NOMO-1 treated with DMSO at 0.1 percent for 48 hours (cell line): ENCODE results near the gene IL1A.
A peak's percentile ranks its signal among the peaks of the same experiment; 100 is the strongest.

Experiments
- DNase-seq: peaks from one replicate; lab custom pipeline; 2025; ENCODE audit not compliant: unreplicated experiment; lab: John Stamatoyannopoulos, UW

IL1A gene

DNA sequence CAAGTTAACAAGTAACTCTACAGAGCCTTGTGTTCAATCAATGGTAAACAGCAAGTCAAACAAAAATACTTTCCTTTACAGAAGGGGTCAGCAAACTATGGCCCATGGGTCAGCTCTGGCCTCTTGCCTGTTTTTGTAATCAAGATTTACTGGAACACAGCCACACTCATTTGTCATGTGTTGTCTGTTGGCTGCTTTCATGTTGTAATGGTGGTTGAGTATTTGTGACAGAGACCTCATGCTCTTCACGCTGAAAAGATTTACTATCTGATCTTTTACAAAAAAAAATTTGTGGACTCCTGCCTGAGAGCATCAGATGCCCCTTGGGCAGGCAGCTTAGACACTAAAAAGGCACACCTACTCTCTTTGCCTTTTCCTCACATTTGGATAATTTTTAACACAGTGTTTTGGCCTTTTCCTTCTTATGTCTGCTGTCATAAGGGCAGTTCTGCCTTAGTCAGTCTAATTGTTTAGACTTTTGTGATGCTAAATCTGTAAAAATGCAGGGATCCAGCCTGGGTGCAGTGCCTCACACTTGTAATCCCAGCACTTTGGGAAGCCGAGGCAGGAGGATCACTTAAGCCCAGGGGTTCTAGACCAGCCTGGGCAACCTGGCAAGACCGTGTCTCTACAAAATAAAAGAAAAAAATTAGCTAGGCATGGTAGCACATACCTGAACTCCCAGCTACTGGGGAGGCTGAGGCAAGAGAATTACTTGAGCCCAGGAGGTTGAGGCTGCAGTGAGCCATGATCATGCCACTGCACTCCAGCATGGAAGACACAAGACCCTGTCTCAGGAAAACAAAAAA, 34.0 kb upstream of the IL1A start:
- no peak for DNase-seq

DNA sequence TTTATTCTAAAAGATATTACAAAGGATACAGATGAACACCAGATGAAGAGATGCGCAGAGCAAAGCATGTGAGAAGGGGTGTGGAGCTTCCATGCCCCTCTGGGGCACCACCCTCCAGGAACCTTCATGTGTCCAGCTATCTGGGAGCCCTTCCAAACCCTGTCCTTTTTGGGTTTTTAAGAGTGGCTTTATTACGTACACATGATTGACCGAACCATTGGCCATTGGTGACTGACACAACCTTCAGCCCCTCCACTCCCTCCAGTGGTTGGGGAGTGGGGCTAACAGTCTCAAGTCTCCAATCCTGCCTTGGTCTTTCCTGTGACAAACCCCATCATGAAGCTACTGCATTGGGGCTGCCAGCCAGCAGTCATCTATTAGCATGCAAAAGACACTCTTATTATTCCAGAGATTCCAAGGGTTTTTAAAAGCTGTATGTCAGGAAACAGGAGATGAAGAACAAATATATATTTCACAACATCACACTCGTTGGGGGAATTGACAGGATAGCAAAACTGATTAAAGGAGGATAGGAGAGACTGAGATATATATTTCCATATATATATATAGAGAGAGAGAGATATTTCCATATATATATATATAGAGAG, 32.9 kb upstream of the IL1A start:
- DNase-seq = no peak

DNA sequence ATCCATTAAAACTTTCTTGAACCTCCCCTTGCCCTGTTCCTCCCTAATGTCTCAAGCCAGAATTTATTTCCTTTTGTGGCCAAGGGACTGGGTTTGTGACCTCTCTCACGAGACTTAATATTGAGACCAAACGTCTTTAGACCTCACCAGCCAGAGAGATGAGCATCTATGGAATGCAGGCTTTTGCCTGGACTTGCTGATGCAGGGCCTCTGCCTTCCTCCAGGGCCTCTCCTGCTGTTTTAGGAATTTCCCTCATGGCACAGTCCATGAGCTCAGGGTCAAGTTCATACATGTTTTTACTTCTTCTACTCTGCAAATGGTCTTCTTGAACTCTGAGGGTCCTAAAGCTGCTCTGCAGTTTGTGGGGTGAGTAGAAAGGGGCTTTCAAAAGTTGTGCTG, 30.0 kb upstream of the IL1A start:
- DNase-seq = no peak

DNA sequence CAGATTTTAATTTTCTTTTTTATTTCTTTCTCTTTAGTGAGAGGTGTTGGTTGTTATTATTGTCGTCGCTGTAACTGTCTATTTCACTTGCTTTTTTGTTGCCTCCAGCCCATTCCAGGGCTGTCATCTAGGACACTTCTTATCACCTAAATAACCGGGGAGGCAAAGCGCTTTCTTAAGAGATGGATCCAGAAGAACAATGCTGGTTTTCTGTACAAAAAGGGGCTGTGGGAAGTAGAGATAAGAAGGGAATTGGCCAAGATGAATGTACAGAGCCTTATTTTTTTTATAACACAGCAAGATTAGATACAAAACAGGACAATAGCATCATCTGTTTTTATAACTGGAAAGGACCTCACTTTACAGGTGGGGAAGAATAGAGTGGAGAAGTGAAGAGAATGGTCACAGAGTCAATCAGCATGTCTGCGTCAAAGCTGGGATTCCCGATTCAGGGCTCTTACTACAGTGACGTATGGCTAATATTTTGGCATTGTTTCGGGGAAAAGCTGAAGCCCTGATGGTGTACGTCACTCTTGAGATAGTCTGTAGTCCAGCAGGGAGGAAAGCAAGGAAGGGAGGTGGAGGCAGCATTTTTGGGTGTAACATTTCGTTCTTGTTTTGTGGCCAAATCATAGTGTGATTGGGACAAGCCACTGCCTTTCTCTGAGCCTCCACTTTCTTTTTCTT, 29.1 kb upstream of the IL1A start:
- no peak for DNase-seq

DNA sequence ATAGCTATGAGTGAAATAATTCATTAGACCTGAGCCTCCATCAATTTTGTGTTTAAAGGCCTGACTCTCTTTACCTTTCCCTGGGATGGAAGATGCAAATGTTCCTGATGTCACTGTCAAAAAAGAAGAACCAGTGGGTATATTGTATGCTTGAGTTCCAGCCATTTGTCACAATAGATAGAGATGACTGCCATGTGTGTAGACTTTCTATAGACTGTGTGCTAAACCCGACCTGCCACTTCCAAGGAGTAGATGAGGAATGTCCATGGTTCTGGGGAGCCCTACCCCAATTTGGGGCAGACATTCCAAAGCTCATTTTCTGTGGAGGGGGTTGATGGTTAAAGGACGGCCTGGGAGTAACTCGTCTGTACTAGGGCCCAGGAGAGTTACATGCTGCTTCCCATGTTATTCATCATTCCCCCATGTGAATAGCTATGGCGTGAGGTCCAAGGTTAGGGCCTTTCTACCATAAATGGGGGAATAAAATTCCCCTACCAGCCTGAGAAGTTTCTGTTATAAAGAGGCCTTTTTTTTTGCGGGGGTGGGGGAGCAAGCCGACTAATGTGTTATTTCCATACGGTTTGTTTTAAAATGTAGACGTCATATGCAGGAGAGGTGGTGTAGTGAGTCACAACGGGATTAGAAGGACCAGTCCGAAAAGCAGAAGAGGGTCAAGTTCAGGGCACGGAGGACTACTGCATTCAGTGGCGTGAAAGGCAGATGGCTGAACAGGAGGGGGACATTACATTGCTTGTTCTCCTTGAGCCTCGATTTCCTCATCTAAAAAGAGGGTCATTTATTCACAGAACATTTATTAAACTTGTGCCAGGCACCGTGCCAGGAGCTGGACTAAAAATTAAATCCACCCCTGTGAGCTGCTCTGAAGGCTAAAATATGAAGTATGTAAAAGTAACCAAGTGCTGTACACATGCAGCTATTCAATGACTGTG, 28.3 kb upstream of the IL1A start:
- no peak for DNase-seq

DNA sequence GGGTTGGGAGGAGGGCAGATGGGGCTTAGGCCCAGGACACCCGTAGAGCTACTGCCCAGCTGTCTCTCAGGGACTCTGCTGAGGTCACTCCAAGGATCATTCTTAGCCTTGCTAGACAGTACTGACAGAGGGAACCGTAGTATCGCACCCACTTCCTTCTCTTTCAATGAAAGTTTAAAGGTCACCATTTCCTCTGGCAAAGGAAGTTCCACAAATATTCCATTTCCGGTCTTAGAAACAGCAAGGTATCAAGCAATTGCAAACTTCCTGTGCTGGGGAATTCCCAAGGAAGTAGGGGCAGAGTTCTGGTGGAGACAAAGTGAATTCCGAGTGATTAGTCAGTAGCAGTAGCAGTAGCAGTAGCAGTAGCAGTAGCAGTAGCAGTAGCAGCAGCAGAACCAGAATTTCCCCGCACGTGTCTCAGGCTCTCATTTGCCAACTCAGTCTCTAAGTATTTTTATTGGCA, 27.6 kb upstream of the IL1A start:
- DNase-seq = no peak

DNA sequence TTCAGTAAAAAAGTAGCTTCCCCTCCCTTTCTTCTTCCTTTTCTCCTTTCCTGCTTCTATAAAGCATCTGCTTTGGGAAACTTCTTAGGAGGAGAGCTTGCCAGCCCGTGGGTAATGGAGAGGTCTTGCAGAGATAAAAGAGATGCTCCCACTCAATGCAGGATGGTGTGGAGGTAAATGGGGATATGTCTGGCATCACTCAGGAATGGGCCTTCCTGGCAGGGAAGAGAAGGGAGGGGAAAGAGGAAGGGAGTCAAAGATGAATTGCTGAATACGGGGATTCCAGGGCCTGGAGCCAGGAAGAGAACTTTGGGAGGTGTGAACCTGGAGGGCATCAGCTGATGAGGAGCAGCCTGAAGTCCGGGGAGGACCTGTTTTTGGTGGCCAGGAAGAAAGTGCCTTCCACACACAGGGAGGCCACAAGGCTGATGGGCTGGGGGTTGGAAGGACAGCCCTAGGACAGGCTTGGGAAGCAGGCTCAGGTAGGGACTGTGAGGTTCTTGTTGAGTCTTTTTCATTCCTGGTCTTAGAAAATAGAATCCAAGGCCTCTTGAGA, 27.1 kb upstream of the IL1A start:
- no peak for DNase-seq

DNA sequence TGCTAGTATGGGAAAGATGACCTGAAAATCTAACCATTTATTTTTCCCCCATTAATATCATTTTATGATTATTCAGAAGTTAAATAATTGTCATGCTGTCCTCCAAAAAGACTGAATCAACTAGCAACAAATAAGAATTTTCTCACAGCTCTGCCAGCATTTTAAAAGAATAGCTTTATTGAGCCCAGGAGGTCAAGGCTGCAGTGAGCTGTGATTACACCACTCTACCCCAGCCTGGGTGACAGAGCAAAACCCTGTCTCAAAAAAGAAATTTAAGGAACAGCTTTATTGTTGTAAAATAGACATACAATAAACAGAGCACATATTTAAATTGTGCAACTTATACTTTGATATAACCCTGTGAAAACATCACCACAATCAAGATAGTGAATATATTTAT, 24.8 kb upstream of the IL1A start:
- no peak for DNase-seq

DNA sequence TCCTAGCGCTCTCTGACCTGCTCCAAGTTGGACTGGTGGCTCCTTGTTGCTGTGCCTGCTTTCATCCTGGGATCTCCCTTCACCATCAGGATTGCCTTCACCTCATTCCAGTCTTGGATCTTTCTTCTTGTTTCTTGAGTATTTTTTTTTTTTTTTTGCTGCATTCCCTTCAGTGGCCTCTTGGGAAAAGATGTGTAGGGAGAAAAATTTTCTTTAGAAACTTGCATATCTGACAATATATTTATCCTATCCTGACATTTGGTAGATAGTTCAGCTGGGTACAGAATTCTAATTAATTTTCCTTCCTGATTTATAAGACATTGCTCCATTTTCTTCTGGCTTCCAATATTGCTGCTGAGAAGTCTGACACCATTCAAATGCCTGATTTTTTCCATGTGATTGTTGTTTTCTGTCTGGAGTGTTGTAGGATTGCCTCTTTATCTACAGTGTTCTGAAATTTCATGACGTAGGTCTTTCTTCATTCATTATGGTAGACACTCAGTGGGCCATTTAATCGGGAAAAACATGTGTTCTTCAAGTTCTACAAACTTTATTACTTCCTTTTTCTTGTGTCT, 23.0 kb upstream of the IL1A start:
- DNase-seq = no peak

DNA sequence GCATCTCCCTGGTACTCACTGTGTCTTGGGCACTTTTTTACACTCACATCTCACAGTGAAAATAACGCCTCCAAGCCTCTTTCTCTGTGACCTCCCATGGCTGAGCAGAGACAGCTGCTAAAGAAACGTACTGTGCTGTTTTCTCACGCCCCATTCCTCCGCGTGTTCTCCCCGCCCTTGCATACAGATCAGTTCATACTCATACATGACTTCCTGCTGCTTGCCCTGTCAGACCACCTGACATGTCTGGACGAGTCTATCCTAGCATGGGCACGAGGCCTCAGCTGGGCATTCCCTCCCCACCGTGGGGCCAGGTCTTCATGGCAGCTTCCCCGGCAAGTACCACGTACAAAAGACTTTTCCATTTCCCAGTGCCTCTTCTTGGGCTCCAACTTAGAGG, 21.2 kb upstream of the IL1A start:
- DNase-seq = no peak

DNA sequence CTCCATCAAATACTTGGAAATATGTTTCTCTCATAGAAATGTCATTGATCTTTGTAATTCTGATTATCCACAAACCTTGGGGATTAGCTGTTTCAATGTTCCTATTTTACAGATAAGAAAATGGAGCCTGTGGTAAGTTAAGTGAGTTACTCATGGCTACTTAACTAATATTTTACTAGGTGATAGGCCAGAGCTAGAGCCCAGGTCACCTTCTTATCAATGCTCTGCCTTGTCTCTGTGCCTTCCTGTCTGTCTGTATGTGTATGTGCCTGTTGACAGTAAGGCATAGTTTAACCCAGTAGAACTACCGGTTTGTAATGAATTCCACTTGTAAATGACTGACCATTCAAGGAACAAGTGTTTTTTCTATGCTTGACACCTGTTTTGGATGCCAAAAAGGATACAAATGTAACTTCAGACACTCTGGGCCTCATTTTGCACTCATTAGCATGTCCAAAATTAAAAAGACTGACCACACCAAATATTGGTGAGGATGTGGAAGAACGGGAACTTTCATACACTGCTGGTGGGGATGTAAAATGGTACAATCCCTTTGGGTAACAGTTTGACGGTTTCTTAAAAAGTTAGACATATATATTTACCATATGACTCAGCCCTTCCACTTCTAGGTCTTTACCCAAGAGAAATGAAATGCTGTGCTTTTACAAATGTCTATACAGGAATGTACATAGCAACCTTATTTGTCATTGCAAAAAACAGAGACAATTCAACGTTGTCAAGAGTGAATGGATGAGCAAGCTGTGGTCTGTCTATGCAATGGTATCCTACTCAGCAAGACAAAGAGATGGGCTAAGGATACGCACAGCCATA, 19.6 kb upstream of the IL1A start:
- no peak for DNase-seq

DNA sequence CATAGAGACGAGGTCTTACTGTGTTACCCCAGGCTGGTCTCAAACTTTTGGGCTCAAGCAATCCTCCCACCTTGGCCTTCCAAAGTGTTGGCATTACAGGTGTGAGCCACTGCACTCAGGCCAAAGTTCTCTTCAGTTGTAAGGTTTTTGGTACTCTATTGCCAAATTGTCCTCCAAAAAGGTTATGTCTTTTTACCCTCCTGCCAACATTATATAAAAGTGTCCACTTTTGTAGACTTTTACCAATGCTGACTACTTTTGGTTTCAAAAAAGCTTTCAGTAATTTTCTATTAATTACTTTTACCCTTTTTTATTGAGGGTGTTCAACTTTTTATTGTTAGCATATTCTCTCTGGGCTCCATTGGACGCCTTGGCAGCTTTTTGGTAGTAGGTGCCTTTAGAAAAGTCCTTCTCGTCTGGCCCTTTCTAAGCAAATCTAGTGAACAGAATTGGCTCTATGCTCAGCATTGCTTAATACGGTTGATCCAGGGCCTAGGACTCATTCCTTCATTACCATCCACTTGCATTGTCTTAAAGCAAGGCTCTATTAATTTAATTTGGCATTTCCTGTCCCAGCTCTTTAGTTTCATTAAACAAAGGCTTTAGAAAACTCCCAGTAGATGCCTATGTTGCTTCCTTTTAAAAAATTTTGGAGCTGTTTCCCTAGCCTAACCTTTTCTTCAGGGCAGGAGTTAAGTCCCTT, 16.7 kb upstream of the IL1A start:
- no peak for DNase-seq

DNA sequence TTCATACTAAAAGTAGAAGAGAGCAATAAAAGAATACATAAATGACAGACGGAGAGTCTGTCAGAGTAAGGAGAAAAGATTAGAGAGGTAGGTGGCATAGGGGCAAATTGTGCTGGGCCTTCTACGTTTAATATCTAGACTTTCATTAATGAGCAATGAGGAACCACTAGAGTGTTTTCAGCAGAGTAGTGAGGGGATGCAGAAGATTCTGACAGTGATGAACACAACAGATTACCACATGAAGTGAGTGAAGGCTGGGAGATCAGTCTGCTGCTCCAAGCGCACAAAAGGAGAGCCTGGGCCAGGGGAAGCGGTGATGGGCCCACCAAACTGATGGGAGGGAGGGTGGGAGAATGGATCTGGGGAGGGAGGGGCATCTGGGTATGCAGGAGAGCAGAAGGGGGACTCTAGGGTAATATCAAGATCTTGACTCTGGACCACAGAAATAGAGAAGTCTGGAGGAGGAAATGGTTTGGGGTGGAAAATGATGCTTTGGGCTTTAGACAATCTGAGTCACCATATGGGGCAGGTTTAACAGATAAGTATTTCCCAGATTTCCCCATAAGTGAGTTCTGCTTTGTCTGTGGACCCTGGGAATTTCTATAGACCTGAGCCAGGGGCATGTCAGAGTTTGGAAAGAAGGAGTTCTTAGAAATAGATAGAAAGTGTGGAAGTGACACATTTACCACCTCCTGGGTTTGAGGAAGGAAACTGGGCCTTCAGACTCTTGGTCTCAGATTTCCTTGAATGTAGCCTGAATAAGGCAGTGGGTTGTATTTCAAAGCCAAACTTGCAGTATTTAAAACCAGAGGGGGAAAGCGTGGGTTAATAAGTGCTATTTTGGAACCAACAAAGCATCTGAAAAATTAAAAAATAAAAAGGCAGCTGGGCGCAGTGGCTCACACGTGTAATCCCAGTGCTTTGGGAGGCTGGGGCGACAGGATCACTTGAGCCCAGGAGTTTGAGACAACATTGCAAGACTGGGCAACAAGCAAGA, 15.0 kb upstream of the IL1A start:
- DNase-seq = peak; percentile 70

DNA sequence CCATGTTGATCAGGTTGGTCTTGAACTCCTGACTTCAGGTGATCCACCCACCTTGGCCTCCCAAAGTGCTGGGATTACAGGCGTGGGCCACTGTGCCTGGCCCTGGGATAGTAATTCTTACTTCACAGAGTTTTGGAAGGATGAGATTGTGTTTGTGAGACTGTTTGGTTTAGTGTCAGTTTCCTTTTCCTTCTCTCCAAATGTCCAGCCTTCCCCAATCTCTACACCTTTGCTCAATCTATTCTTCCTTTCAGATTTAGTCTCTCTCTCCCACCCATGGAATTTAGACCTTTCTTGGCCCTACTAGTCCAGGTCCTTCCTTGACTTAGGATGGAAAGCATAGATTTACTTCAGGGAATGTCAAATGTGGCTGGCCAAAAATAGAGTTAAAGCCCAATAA, 12.2 kb upstream of the IL1A start:
- no peak for DNase-seq

DNA sequence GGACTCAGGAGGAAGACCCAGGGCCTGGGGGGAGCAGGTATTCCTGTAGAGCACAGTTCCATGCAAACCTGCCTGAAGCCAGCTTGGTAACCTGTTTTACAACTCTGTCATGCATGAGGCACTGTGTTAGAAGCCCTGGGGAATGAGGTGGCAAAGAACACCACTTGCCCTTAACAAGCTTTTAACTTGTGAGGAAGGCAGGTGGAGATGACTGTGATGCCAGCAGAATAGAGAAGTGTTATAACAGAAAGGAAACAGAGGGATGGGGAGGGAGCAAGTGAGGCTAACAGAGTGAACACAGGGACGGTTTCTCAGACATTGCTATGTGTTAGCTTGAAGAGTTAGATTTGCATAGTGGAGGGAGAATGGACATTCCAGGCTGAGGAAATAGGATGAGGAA, 11.5 kb upstream of the IL1A start:
- peak; percentile 25 for DNase-seq

DNA sequence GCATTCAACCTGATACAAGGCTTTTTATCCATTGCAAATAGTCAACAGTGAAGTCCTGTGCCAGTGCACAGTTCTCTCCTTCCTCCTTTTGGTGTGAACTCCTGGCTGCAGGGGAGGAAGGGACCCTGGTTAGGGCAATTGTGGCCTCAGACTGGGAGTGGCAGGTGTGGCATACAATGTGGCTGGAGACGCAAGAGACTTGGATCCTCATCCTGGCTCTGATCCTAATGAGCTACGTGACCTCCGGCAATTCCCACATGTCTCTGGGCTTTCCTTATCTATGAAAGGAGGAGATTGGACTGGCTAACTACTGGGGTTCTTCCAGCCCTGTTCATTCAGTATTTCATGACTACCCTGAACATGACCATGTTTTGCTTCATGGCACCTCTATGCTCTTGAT, 10.5 kb upstream of the IL1A start:
- DNase-seq = no peak

DNA sequence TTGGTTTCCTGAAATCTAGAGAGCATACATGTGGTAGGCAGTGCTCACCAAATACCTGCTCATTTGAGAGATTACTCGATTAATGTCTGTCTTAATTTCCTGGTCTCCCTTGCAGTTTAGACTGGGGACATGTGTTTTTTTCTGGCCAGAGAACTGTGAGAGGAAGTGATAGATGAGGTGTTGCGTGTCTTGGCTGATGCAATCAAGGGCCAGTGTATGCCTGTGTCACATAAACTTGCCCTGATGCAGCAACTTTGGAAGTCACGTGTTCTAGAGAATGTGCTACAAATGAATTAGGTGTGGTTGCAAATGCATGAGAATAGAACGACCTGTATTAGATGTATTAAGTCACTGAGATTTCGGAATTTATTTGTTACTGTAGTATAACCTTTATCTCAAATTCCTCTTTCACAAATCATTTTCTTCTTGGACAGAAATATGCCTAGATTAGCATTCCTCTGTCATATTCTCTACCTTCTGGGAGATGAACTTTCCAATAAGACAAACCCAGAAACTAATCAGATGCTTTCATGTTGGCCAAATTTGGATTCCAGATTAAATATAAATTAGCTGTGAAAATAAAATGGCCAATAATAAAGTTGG, 9.9 kb upstream of the IL1A start:
- DNase-seq = peak; percentile 96
